Suprapubic skin (tissue), 4 donors: ENCODE measurements around the gene SPTB. TPM values are rescaled to one million over a fixed set of nuclear protein-coding genes. Genes with fewer than 3 reads are reported as not detected.
A peak's percentile ranks its signal among the peaks of the same experiment; 100 is the strongest.

Experiments
- DNase-seq, 2 donors: peaks; one replicate each; pipeline ENCODE4 v3.0.0-alpha.2; 2019; ENCODE audit warnings: low spot score in 2 of 2
- H3K27ac ChIP-seq: fragments of 200-600 bp; sonication (generic); one replicate; pipeline ENCODE4 v1.5.1; 2019
- H3K27me3 ChIP-seq: fragments of 200-600 bp; sonication (generic); one replicate; pipeline ENCODE4 v1.5.1; 2019
- H3K36me3 ChIP-seq: fragments of 200-600 bp; sonication (generic); one replicate; pipeline ENCODE4 v1.5.1; 2019
- H3K4me1 ChIP-seq: fragments of 200-600 bp; sonication (generic); one replicate; pipeline ENCODE4 v1.5.1; 2019
- H3K4me3 ChIP-seq: fragments of 200-600 bp; sonication (generic); one replicate; pipeline ENCODE4 v1.5.1; 2019; ENCODE audit warnings: mild to moderate bottlenecking
- H3K9me3 ChIP-seq: fragments of 200-600 bp; sonication (generic); one replicate; pipeline ENCODE4 v1.5.1; 2019
- CTCF ChIP-seq, 2 donors: fragments of 200-600 bp in 1 of 2; fragments of 450-650 bp in 1 of 2; sonication (generic) in 1 of 2; IDR thresholded peaks; one replicate each; pipeline ENCODE4 v1.5.1; 2016 to 2019; ENCODE audit warnings: antibody characterized with exemption in 2 of 2, mild to moderate bottlenecking in 1 of 2, moderate library complexity in 1 of 2
- EP300 ChIP-seq: sonication (generic); formaldehyde crosslinking; IDR thresholded peaks from one replicate; pipeline ENCODE4 v1.6.1; 2017; ENCODE audit warnings: antibody characterized with exemption
- POLR2A ChIP-seq, 2 donors: fragments of 450-650 bp; IDR thresholded peaks; one replicate each; pipeline ENCODE4 v1.6.1; 2017; ENCODE audit warnings: antibody characterized with exemption in 2 of 2, mild to moderate bottlenecking in 2 of 2, moderate library complexity in 2 of 2
- POLR2AphosphoS5 ChIP-seq, 3 donors: sonication (generic); formaldehyde crosslinking; IDR thresholded peaks; one replicate each; pipeline ENCODE4 v1.6.1; 2017; ENCODE audit warnings: antibody characterized with exemption in 3 of 3
- WGBS: methylation state at CpG from one replicate; pipeline ENCODE4 v1.1.5; 2018; 5-methylcytosine and 5-hydroxymethylcytosine counted together
- total RNA-seq, 4 donors: library from RNA; depleted of rRNA; stranded (reverse); fragments of >200 nt; gene quantifications; one replicate each; pipeline ENCODE4 v1.1.0, GENCODE V29; 2016

The SPTB gene
- total RNA-seq, 4 donors from 2014 or later: 0.44 to 2.4 (median 0.54) TPM

GRCh38 chr14:64708148-64709004 is 171.3 kb downstream of the SPTB start:
- Histone ChIP-seq H3K9me3 (no peaks in the 10 kb centered on the region), H3K27me3 (no peaks in the 10 kb centered on the region), H3K4me3 (peak overlapping the region; percentile 15), H3K36me3 (no peaks in the 10 kb centered on the region), H3K4me1 (peaks cover 77% of the 10 kb centered on the region), H3K27ac (peak overlapping the region; percentile 93)
- TF ChIP-seq POLR2AphosphoS5 (IDR thresholded peaks at IDR 0.05): no peak
- TF ChIP-seq CTCF (IDR thresholded peaks at IDR 0.05): no peak
- TF ChIP-seq POLR2A (IDR thresholded peaks at IDR 0.05): no peak
- TF ChIP-seq EP300: no peak
- WGBS: 40% methylated on average over 14 of the region's 18 CpGs
- peak; percentile 62 to 77 for DNase-seq

DNA sequence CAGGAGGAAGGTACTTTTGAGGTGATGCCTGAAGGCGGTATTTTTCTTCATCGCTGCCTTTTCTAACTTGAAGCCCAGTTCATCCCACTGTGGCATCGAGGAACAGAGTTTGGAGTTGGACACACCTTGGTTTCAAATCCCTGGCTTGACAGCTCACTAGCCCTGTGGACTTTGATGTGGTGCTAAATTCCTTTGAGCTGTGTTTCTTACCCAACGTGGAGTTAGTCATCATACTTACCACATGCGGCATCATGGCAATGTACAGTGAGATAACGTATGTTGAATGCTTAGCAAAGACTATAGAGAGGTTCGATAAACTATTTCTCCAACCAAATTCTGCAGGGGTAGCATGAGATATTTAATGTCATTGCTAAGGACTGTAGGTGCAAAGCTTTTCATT is 172.0 kb downstream of the SPTB start:
- WGBS: 38% methylated on average over 7 of the region's 7 CpGs
- peak; percentile 33 to 40 for DNase-seq
- Histone ChIP-seq H3K9me3 (no peaks in the 10 kb centered on the region), H3K4me3 (no peak overlapping the region), H3K4me1 (peaks cover 84% of the 10 kb centered on the region), H3K27ac (peak overlapping the region; percentile 93), H3K27me3 (no peaks in the 10 kb centered on the region), H3K36me3 (no peaks in the 10 kb centered on the region)
- TF ChIP-seq POLR2AphosphoS5 (IDR thresholded peaks at IDR 0.05): no peak
- no peak for TF ChIP-seq CTCF (IDR thresholded peaks at IDR 0.05)
- no peak for TF ChIP-seq EP300
- no peak for TF ChIP-seq POLR2A (IDR thresholded peaks at IDR 0.05)

DNA sequence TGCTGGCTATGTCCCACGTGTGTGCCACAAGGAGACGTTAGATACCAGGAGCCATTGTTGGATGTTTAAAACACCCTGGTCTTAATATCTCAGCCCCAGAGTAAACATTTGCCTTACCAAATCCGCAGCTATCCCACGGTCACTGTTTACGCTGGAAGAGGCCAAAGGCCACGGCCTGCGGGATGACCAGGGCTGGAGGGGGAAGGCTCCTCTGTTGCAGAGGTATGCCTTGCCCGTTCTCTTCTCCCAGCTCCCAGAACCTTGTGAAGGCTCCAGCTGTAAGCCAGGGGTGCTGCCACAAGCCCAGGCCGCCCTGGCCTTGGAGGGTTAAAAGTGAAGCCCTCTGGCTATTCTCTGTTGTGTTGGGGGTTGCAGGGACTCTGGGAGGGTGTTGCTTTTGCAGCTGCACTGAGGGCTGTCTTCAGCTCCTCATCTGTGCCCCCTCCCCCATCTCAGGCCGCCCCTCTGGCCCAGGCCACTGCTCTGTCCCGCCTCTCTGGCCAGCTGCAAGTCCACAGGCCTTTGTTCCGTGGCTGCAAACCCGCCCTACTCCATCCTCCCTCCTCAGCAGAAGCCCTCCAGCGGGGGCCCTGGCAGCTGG is 173.0 kb downstream of the SPTB start:
- peaks cover 88% of the 10 kb centered on the region for H3K4me1 ChIP-seq
- peak; percentile 59 to 64 for DNase-seq
- H3K36me3 ChIP-seq: no peaks in the 10 kb centered on the region
- peak overlapping the region; percentile 93 for H3K27ac ChIP-seq
- H3K27me3 ChIP-seq: no peaks in the 10 kb centered on the region
- peak overlapping the region; percentile 81 for H3K4me3 ChIP-seq
- TF ChIP-seq CTCF (IDR thresholded peaks at IDR 0.05) (no peak), EP300 (no peak), POLR2A (IDR thresholded peaks at IDR 0.05) (no peak), POLR2AphosphoS5 (IDR thresholded peaks at IDR 0.05) (no peak)
- WGBS: 65% methylated on average over 11 of the region's 14 CpGs
- H3K9me3 ChIP-seq: no peaks in the 10 kb centered on the region

DNA sequence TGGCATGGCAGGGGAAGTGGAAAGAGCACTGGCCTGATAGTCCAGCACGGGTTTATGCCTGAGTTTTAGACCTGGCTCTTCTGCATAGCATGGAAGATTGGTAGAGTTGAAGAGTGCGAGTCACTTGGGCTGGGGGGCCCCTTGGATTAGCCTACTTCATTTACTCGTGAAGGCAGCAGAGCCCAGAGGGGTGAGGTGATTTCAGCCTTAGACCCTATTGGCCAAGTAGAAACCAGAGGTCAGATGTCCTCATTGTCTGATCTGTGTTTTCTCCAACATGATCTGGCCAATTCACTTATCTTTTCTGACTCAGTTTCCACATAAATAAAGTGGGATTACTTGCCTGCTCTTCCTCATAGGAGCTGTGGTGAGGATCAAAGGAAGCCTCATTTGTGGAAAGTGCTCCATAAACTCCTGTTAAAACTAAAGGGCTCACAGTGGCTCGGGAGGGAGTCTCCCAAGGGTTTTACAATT is 173.6 kb downstream of the SPTB start:
- no peak for TF ChIP-seq POLR2AphosphoS5 (IDR thresholded peaks at IDR 0.05)
- TF ChIP-seq POLR2A (IDR thresholded peaks at IDR 0.05): no peak
- TF ChIP-seq EP300: no peak
- no peak for TF ChIP-seq CTCF (IDR thresholded peaks at IDR 0.05)
- H3K36me3 ChIP-seq: no peaks in the 10 kb centered on the region
- H3K4me1 ChIP-seq: peaks cover 83% of the 10 kb centered on the region

More for the DNA sequence above, 173.6 kb downstream of the SPTB start:
- Histone ChIP-seq H3K9me3 (no peaks in the 10 kb centered on the region), H3K27me3 (no peaks in the 10 kb centered on the region), H3K27ac (peak overlapping the region; percentile 93), H3K4me3 (peak overlapping the region; percentile 81)
- DNase-seq: peak; percentile 43 to 63
- WGBS: 39% methylated on average over 4 of the region's 4 CpGs
